ENCODE data around the gene TNKS2. TPM values are rescaled to one million over a fixed set of nuclear protein-coding genes. Genes with fewer than 3 reads are reported as not detected.

TNKS2 gene
- total RNA-seq, 6 experiments from 2014 or later = 31.2 to 36.3 (median 34.7) TPM

DNA sequence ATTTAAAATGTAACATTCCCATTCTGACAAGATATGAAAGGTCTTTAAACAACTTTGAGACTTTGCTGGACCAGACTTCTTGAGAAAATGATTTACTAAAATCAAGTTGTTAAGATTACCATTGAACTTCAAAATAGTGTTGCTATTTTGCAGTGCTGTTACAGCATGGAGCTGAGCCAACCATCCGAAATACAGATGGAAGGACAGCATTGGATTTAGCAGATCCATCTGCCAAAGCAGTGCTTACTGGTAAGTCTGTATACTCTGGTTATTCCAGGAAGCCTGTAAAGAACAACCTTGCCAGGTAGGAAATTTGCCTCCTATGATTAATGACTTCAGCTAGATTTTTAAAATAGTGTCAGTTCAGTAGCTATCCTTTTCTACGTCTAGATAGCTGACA, 18.8 kb downstream of the TNKS2 start:
- H3K27ac Mint-ChIP-seq = no peak overlapping the region
- no peak for DNase-seq
- no peaks in the 10 kb centered on the region for H3K9me3 Mint-ChIP-seq
- TF ChIP-seq, protein P1, sequence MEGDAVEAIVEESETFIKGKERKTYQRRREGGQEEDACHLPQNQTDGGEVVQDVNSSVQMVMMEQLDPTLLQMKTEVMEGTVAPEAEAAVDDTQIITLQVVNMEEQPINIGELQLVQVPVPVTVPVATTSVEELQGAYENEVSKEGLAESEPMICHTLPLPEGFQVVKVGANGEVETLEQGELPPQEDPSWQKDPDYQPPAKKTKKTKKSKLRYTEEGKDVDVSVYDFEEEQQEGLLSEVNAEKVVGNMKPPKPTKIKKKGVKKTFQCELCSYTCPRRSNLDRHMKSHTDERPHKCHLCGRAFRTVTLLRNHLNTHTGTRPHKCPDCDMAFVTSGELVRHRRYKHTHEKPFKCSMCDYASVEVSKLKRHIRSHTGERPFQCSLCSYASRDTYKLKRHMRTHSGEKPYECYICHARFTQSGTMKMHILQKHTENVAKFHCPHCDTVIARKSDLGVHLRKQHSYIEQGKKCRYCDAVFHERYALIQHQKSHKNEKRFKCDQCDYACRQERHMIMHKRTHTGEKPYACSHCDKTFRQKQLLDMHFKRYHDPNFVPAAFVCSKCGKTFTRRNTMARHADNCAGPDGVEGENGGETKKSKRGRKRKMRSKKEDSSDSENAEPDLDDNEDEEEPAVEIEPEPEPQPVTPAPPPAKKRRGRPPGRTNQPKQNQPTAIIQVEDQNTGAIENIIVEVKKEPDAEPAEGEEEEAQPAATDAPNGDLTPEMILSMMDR (IDR thresholded peaks at IDR 0.05) = no peak
- H3K36me3 Mint-ChIP-seq (ENCODE audit: low read depth) = peaks cover 28% of the 10 kb centered on the region
- no peak overlapping the region for H3K4me3 Mint-ChIP-seq
- peaks cover 12% of the 10 kb centered on the region; the same call in 1 of the 2 replicates for H3K4me1 Mint-ChIP-seq (ENCODE audit: low read depth)
- H3K27me3 Mint-ChIP-seq (ENCODE audit: insufficient read depth) = no peaks in the 10 kb centered on the region; the same call in 1 of the 2 replicates

DNA sequence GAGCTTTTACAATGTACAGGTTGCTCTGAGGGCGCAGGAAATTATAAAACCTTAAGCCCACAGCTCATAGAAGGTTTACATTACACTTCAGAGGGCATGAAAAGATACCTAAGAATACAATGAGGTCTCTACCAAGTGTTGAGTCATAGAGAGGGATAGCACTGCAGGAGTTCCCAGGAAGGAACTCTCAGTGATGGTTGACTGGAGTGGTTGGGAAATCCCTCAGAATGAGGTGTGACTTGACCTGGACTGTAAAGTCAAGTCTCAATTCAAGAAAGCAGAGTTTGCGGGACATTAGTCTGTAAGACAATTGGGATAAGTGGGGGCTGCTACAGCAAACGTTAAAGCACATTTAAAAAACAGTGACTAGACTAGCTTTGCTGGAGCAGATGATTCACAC, 21.9 kb downstream of the TNKS2 start:
- peaks cover 17% of the 10 kb centered on the region for H3K36me3 Mint-ChIP-seq (ENCODE audit: low read depth)
- H3K27me3 Mint-ChIP-seq (ENCODE audit: insufficient read depth) = no peaks in the 10 kb centered on the region
- DNase-seq = no peak
- H3K27ac Mint-ChIP-seq = peak overlapping the region; percentile 36; the same call in 1 of the 2 replicates
- no peak overlapping the region for H3K4me3 Mint-ChIP-seq
- TF ChIP-seq, protein P1 (IDR thresholded peaks at IDR 0.05) = no peak
- H3K9me3 Mint-ChIP-seq = no peaks in the 10 kb centered on the region
- H3K4me1 Mint-ChIP-seq (ENCODE audit: low read depth) = no peaks in the 10 kb centered on the region

DNA sequence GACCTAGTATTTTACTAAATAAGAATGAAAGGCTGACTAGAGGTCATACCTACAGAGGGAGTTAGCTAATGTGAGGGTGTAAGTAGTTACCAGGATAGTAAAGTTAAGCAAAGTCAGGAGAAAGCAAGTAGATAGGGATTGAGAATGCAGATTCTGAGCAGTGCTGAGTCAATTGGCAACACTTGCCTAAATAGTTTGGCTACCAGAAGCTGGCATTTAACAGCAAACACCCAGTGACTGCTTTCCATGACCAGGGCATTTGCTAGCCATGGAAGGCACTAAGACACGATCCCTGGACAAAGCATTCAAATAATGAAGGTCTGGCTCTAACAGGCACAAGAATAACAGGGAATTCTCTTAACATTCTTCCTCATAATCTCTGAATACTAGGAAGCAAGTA, 25.9 kb downstream of the TNKS2 start:
- Mint-ChIP-seq H3K9me3 (no peaks in the 10 kb centered on the region), H3K27ac (no peak overlapping the region), H3K27me3 (ENCODE audit: insufficient read depth) (no peaks in the 10 kb centered on the region), H3K4me3 (no peak overlapping the region), H3K4me1 (ENCODE audit: low read depth) (no peaks in the 10 kb centered on the region), H3K36me3 (ENCODE audit: low read depth) (peaks cover 18% of the 10 kb centered on the region)
- TF ChIP-seq, protein P1 (IDR thresholded peaks at IDR 0.05) = no peak
- DNase-seq = no peak

DNA sequence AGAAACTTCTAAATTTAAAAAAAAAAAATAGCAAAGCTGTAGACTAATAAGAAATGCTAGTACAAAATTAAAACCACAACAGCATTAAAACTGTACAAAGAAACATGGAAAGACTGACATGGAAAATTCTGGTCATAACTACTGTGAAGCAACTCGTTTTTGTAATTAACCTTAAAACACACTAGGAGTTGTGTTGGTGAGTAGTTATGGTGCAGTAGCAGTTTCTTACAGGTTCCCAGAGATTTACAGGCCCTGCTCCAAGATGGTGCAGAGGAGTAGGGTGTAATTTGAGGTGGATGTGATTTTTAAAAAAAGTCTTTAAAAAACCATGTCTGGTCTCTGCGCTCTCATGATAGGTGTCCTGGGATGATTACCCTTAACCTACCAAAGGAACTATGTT, 31.0 kb downstream of the TNKS2 start:
- TF ChIP-seq, protein P1 (IDR thresholded peaks at IDR 0.05) = no peak
- Mint-ChIP-seq H3K9me3 (no peaks in the 10 kb centered on the region), H3K4me3 (no peak overlapping the region), H3K4me1 (ENCODE audit: low read depth) (no peaks in the 10 kb centered on the region), H3K36me3 (ENCODE audit: low read depth) (peaks cover 17% of the 10 kb centered on the region), H3K27ac (no peak overlapping the region), H3K27me3 (ENCODE audit: insufficient read depth) (no peaks in the 10 kb centered on the region)
- no peak for DNase-seq

DNA sequence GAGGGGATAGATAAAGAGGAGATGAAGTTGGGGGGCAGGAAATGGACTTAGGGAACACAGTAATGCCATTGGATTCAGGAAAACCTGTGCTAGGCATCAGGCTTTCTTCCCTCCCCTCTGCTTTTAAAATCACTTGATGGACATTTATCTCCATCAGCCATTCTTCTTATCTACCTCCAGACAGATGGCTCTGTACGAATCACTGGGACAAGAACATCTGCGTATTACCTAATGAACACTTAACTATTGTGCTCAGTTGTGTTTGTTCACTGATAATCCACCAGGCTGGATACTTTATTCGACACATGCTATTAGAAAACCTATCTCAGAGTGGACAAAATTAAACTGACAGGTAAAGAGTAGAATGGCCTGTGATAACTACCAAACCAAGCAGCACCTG, 40.0 kb downstream of the TNKS2 start:
- Mint-ChIP-seq H3K27me3 (ENCODE audit: insufficient read depth) (no peaks in the 10 kb centered on the region), H3K36me3 (ENCODE audit: low read depth) (peaks cover 35% of the 10 kb centered on the region), H3K27ac (no peak overlapping the region), H3K4me3 (no peak overlapping the region), H3K9me3 (no peaks in the 10 kb centered on the region), H3K4me1 (ENCODE audit: low read depth) (no peaks in the 10 kb centered on the region)
- TF ChIP-seq, protein P1 (IDR thresholded peaks at IDR 0.05) = no peak
- no peak for DNase-seq

DNA sequence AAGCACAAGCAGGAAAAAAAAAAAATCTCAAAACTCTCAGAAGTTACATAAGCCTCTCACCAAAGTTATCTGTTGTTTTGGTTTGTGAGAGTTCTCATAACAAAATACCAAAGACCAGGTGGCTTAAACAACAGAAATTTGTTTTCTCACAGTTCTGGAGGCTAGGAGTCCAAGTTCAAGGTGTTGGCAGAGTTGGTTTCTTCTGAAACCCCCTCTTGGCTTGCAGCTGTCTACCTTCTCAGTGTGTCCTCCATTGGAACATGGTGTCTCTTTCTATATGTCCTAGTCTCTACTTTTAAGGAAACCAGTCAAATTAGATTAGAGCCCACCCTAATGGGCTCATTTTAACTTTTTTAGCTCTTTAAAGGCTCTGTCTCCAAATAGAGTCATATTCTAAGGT, 44.9 kb downstream of the TNKS2 start:
- H3K27ac Mint-ChIP-seq = no peak overlapping the region
- H3K4me1 Mint-ChIP-seq (ENCODE audit: low read depth) = no peaks in the 10 kb centered on the region
- no peak for DNase-seq
- H3K9me3 Mint-ChIP-seq = no peaks in the 10 kb centered on the region
- H3K4me3 Mint-ChIP-seq = no peak overlapping the region
- TF ChIP-seq, protein P1 (IDR thresholded peaks at IDR 0.05) = no peak
- H3K27me3 Mint-ChIP-seq (ENCODE audit: insufficient read depth) = no peaks in the 10 kb centered on the region
- H3K36me3 Mint-ChIP-seq (ENCODE audit: low read depth) = peaks cover 15% of the 10 kb centered on the region
